Posterior cingulate gyrus (tissue), 11 donors: ENCODE measurements around the gene PRR15L.
"Not testable (repeated sequence)": the region's sequence is repeated elsewhere in the genome, so short reads cannot be mapped to it uniquely, and the experiment has no call there.

Source experiments
- DNase-seq, 10 donors: peaks; one replicate each; pipeline versions ENCODE4 v3.0.0 to v3.0.0-alpha.2; 2020 to 2021; ENCODE audit warnings: mixed read lengths in 3 of 10
- intact Hi-C: fragments of 100-400 bp; cut with DNase I; formaldehyde crosslinking; loops from one replicate; pipeline ENCODE4 v1.15.1; 2023

PRR15L gene

GRCh38 chr17:47957591-47958490, at the start of gene PRR15L:
Gene PRR15L, minus strand, starts transcription at chr17:47957883. Its CDS starts 4,649 bp downstream, at chr17:47953234.
- intact Hi-C loops, result no loop called here

GRCh38 chr17:48006936-48007709, 49.4 kb upstream of the PRR15L start:
- no peak for DNase-seq
- intact Hi-C loops, result no loop called here

More at GRCh38 chr17:47957591-47958490, at the start of gene PRR15L:
- no peak for DNase-seq

GRCh38 chr17:48004983-48005382, 47.3 kb upstream of the PRR15L start:
- intact Hi-C loops, result no loop called here
- no peak for DNase-seq

GRCh38 chr17:48003417-48004151, 45.9 kb upstream of the PRR15L start:
- intact Hi-C loops, result no loop called here
- DNase-seq, result no peak

GRCh38 chr17:48002916-48003416, 45.3 kb upstream of the PRR15L start:
- intact Hi-C loops, result no loop called here
- no peak for DNase-seq

GRCh38 chr17:48002266-48002915, 44.7 kb upstream of the PRR15L start:
- no peak for DNase-seq
- intact Hi-C loops, result no loop called here

GRCh38 chr17:48001657-48002056, 44.0 kb upstream of the PRR15L start:
- DNase-seq, intact Hi-C loops: not testable (repeated sequence)

GRCh38 chr17:48001197-48001596, 43.5 kb upstream of the PRR15L start:
- intact Hi-C loops, result no loop called here
- no peak for DNase-seq

GRCh38 chr17:47999582-47999981, 41.9 kb upstream of the PRR15L start:
- DNase-seq, result no peak
- intact Hi-C loops, result loop anchor here (2.0 kb wide), 1 partner anchor 55 kb away; no protein-coding TSS in a partner anchor

GRCh38 chr17:47998044-47998443, 40.4 kb upstream of the PRR15L start:
- DNase-seq, result peak in 1 of 10 donors; percentile 34

GRCh38 chr17:47997586-47997985, 39.9 kb upstream of the PRR15L start:
- intact Hi-C loops, result no loop called here
- DNase-seq, result peak in 1 of 10 donors; percentile 18

More at GRCh38 chr17:47998044-47998443, 40.4 kb upstream of the PRR15L start:
- intact Hi-C loops, result loop anchor here (2.0 kb wide), 1 partner anchor 53 kb away; no protein-coding TSS in a partner anchor

GRCh38 chr17:47996201-47996600, 38.5 kb upstream of the PRR15L start:
- intact Hi-C loops, result no loop called here

GRCh38 chr17:47995241-47995935, 37.7 kb upstream of the PRR15L start:
- peak in 1 of 10 donors; percentile 67 for DNase-seq
- intact Hi-C loops, result no loop called here

More at GRCh38 chr17:47996201-47996600, 38.5 kb upstream of the PRR15L start:
- peak in 1 of 10 donors; percentile 63 for DNase-seq

- DNase-seq, result peak in 1 of 10 donors; percentile 36
- intact Hi-C loops, result no loop called here
Observed at GRCh38 chr17:47994724-47995123, 37.0 kb upstream of the PRR15L start.

- intact Hi-C loops, result no loop called here
- peak in 1 of 10 donors; percentile 12 for DNase-seq
Observed at GRCh38 chr17:47993964-47994363, 36.3 kb upstream of the PRR15L start.

- peak in 1 of 10 donors; percentile 15 for DNase-seq
- intact Hi-C loops, result no loop called here
Observed at GRCh38 chr17:47993031-47993564, 35.4 kb upstream of the PRR15L start.

GRCh38 chr17:47992216-47992615, 34.5 kb upstream of the PRR15L start:
- peak in 1 of 10 donors; percentile 24 for DNase-seq
- intact Hi-C loops, result no loop called here

- DNase-seq, result peak in 1 of 10 donors; percentile 73
- intact Hi-C loops, result no loop called here
Observed at GRCh38 chr17:47990962-47991731, 33.5 kb upstream of the PRR15L start.
